Neural crest cell (in vitro differentiated cells): ENCODE measurements around the gene PLA2G6. TPM values are rescaled to one million over a fixed set of nuclear protein-coding genes. Genes with fewer than 3 reads are reported as not detected.

ENCODE experiments used
- DNase-seq: peaks from one replicate; pipeline ENCODE4 v3.0.0; 2021; ENCODE audit warnings: low read depth, mixed read lengths, low spot score
- H3K27ac Mint-ChIP-seq: one replicate; pipeline ENCODE4 v1.8.0; 2021; ENCODE audit warnings: mild to moderate bottlenecking, mixed read lengths; ENCODE audit not compliant: unreplicated experiment
- H3K27me3 Mint-ChIP-seq: 2 replicates; pipeline ENCODE4 v1.8.0; 2021; ENCODE audit warnings: low read depth, mild to moderate bottlenecking, mixed read lengths
- H3K36me3 Mint-ChIP-seq: 2 replicates; pipeline ENCODE4 v1.8.0; 2021; ENCODE audit warnings: low read depth, mild to moderate bottlenecking, mixed read lengths
- H3K4me1 Mint-ChIP-seq: 2 replicates; pipeline ENCODE4 v1.8.0; 2021; ENCODE audit warnings: mixed read lengths
- H3K4me3 Mint-ChIP-seq: one replicate; pipeline ENCODE4 v1.8.0; 2021; ENCODE audit warnings: mild to moderate bottlenecking, mixed read lengths
- H3K9me3 Mint-ChIP-seq: 2 replicates; pipeline ENCODE4 v1.8.0; 2021; ENCODE audit warnings: mixed read lengths
- CTCF ChIP-seq: fragments of 200-600 bp; sonication (generic); conservative IDR thresholded peaks from 2 replicates; pipeline ENCODE4 v1.5.0; 2021; ENCODE audit warnings: antibody characterized with exemption, mild to moderate bottlenecking
- total RNA-seq: library from RNA; stranded (reverse); gene quantifications from 2 replicates; pipeline ENCODE4 v1.2.1, GENCODE V29; 2021

PLA2G6 gene
- total RNA-seq, 1 donor from 2014 or later, result 11.0 TPM

- no peak for TF ChIP-seq CTCF
- no peaks in the 10 kb centered on the region for H3K27me3 Mint-ChIP-seq
- peaks cover 4% of the 10 kb centered on the region for H3K4me1 Mint-ChIP-seq
- H3K36me3 Mint-ChIP-seq, result no peaks in the 10 kb centered on the region
- no peak for DNase-seq
- no peak overlapping the region for H3K4me3 Mint-ChIP-seq
- no peaks in the 10 kb centered on the region for H3K9me3 Mint-ChIP-seq
- no peak overlapping the region for H3K27ac Mint-ChIP-seq
Observed at GRCh38 chr22:38133331-38133730, 48.3 kb downstream of the PLA2G6 start.

- no peak for DNase-seq
- no peak for TF ChIP-seq CTCF
- Mint-ChIP-seq H3K4me1 (peaks cover 4% of the 10 kb centered on the region), H3K27ac (no peak overlapping the region), H3K9me3 (no peaks in the 10 kb centered on the region), H3K36me3 (no peaks in the 10 kb centered on the region), H3K27me3 (no peaks in the 10 kb centered on the region), H3K4me3 (no peak overlapping the region)
Observed at GRCh38 chr22:38132794-38133193, 48.8 kb downstream of the PLA2G6 start.

- H3K36me3 Mint-ChIP-seq, result no peaks in the 10 kb centered on the region
- H3K27me3 Mint-ChIP-seq, result no peaks in the 10 kb centered on the region
- H3K27ac Mint-ChIP-seq, result peak overlapping the region; percentile 67
- peaks cover 4% of the 10 kb centered on the region for H3K4me1 Mint-ChIP-seq
- no peak overlapping the region for H3K4me3 Mint-ChIP-seq
- no peak for DNase-seq
- no peaks in the 10 kb centered on the region for H3K9me3 Mint-ChIP-seq
- TF ChIP-seq CTCF, result no peak
Observed at GRCh38 chr22:38132136-38132535, 49.5 kb downstream of the PLA2G6 start.

GRCh38 chr22:38131399-38131798 is 50.2 kb downstream of the PLA2G6 start:
- Mint-ChIP-seq H3K27me3 (no peaks in the 10 kb centered on the region), H3K27ac (no peak overlapping the region)

GRCh38 chr22:38129856-38130255 is 51.8 kb downstream of the PLA2G6 start:
- no peaks in the 10 kb centered on the region for H3K27me3 Mint-ChIP-seq
- H3K4me3 Mint-ChIP-seq, result no peak overlapping the region
- no peaks in the 10 kb centered on the region for H3K9me3 Mint-ChIP-seq
- no peak for TF ChIP-seq CTCF
- no peaks in the 10 kb centered on the region for H3K36me3 Mint-ChIP-seq
- no peaks in the 10 kb centered on the region for H3K4me1 Mint-ChIP-seq
- no peak for DNase-seq
- peak overlapping the region; percentile 27 for H3K27ac Mint-ChIP-seq

More at GRCh38 chr22:38131399-38131798, 50.2 kb downstream of the PLA2G6 start:
- no peak for TF ChIP-seq CTCF
- Mint-ChIP-seq H3K4me1 (peaks cover 4% of the 10 kb centered on the region), H3K4me3 (no peak overlapping the region), H3K36me3 (no peaks in the 10 kb centered on the region), H3K9me3 (no peaks in the 10 kb centered on the region)
- no peak for DNase-seq

- Mint-ChIP-seq H3K4me1 (peaks cover 4% of the 10 kb centered on the region), H3K27ac (no peak overlapping the region)
- no peak for TF ChIP-seq CTCF
Observed at GRCh38 chr22:38129021-38129420, 52.6 kb downstream of the PLA2G6 start.

More at GRCh38 chr22:38129021-38129420, 52.6 kb downstream of the PLA2G6 start:
- DNase-seq, result no peak
- H3K4me3 Mint-ChIP-seq, result no peak overlapping the region
- H3K27me3 Mint-ChIP-seq, result no peaks in the 10 kb centered on the region
- no peaks in the 10 kb centered on the region for H3K9me3 Mint-ChIP-seq
- no peaks in the 10 kb centered on the region for H3K36me3 Mint-ChIP-seq
